Thyroid gland (tissue), 4 donors: ENCODE data around the gene TMEM125. TPM values are rescaled to one million over a fixed set of nuclear protein-coding genes. Genes with fewer than 3 reads are reported as not detected.
A peak's percentile ranks its signal among the peaks of the same experiment; 100 is the strongest.

Experiments
- DNase-seq, 2 donors: peaks; one replicate each; pipeline ENCODE4 v3.0.0-alpha.2; 2019
- H3K27ac ChIP-seq, 3 donors: fragments of 200-600 bp; sonication (generic); 1 replicate in 2 of 3; 2 replicates in 1 of 3; pipeline ENCODE4 v1.5.1; 2016 to 2019; ENCODE audit warnings: mild to moderate bottlenecking in 1 of 3, moderate library complexity in 1 of 3
- H3K27me3 ChIP-seq: fragments of 200-600 bp; sonication (generic); one replicate; pipeline ENCODE4 v1.5.1; 2019
- H3K36me3 ChIP-seq, 2 donors: fragments of 200-600 bp; sonication (generic); one replicate each; pipeline ENCODE4 v1.5.1; 2016 to 2019
- H3K4me1 ChIP-seq, 2 donors: fragments of 200-600 bp; sonication (generic); one replicate each; pipeline ENCODE4 v1.5.1; 2017 to 2019
- H3K4me3 ChIP-seq, 3 donors: fragments of 200-600 bp; sonication (generic); replicated peaks in 1 of 3; 1 replicate in 2 of 3; 2 replicates in 1 of 3; pipeline ENCODE4 v1.5.1; 2016; ENCODE audit warnings: mild to moderate bottlenecking in 1 of 3
- H3K9me3 ChIP-seq: fragments of 200-600 bp; sonication (generic); one replicate; pipeline ENCODE4 v1.5.1; 2017
- POLR2A ChIP-seq, 2 donors: fragments of 450-650 bp; IDR thresholded peaks; one replicate each; pipeline ENCODE4 v1.6.1; 2017; ENCODE audit warnings: antibody characterized with exemption in 2 of 2, mild to moderate bottlenecking in 2 of 2, moderate library complexity in 1 of 2
- WGBS, 2 donors: methylation state at CpG; one replicate each; pipeline ENCODE4 v1.1.5; 2017; 5-methylcytosine and 5-hydroxymethylcytosine counted together
- intact Hi-C: fragments of 100-400 bp; cut with DNase I; formaldehyde crosslinking; loops from one replicate; pipeline ENCODE4 v1.15.1; 2023
- total RNA-seq, 4 donors: library from RNA; depleted of rRNA; stranded (reverse); fragments of >200 nt; gene quantifications; one replicate each; pipeline ENCODE4 v1.2.3, GENCODE V29; 2016
- TF ChIP-seq, protein P1 (sequence below), 6 experiments: fragments of 200-600 bp in 3 of 6; fragments of 450-650 bp in 3 of 6; sonication (generic) in 3 of 6; IDR thresholded peaks; one replicate each; pipeline ENCODE4 v1.5.1; 2016 to 2019; ENCODE audit warnings: antibody characterized with exemption in 6 of 6, mild to moderate bottlenecking in 2 of 6, inconsistent platforms in 1 of 6, moderate library complexity in 1 of 6

Gene TMEM125
- total RNA-seq, 4 donors from 2014 or later, result 50.8 to 127 (median 89.8) TPM

- peak; percentile 89 to 90 for DNase-seq
- Histone ChIP-seq H3K4me3 (no peak overlapping the region), H3K4me1 (peaks cover 19 to 49% of the 10 kb centered on the region in 2 donors), H3K9me3 (no peaks in the 10 kb centered on the region), H3K27me3 (no peaks in the 10 kb centered on the region), H3K36me3 (no peaks in the 10 kb centered on the region), H3K27ac (peak overlapping the region; percentile 68 to 90 (median 69))
- intact Hi-C loops, result no loop called here
- 41 to 45% methylated on average over 8 of the region's 8 CpGs for WGBS, 2 donors
- TF ChIP-seq POLR2A (IDR thresholded peaks at IDR 0.05), result peak in 1 of 2 donors; percentile 33
- TF ChIP-seq, protein P1, sequence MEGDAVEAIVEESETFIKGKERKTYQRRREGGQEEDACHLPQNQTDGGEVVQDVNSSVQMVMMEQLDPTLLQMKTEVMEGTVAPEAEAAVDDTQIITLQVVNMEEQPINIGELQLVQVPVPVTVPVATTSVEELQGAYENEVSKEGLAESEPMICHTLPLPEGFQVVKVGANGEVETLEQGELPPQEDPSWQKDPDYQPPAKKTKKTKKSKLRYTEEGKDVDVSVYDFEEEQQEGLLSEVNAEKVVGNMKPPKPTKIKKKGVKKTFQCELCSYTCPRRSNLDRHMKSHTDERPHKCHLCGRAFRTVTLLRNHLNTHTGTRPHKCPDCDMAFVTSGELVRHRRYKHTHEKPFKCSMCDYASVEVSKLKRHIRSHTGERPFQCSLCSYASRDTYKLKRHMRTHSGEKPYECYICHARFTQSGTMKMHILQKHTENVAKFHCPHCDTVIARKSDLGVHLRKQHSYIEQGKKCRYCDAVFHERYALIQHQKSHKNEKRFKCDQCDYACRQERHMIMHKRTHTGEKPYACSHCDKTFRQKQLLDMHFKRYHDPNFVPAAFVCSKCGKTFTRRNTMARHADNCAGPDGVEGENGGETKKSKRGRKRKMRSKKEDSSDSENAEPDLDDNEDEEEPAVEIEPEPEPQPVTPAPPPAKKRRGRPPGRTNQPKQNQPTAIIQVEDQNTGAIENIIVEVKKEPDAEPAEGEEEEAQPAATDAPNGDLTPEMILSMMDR (IDR thresholded peaks at IDR 0.05), result no peak
Measured at GRCh38 chr1:43256675-43257570, 12.9 kb upstream of the TMEM125 start.

- Histone ChIP-seq H3K27ac (peak overlapping the region; percentile 64 to 69 (median 68)), H3K36me3 (no peaks in the 10 kb centered on the region), H3K4me1 (peaks cover 25 to 49% of the 10 kb centered on the region in 2 donors), H3K9me3 (no peaks in the 10 kb centered on the region), H3K27me3 (no peaks in the 10 kb centered on the region), H3K4me3 (no peak overlapping the region)
- no peak for TF ChIP-seq POLR2A (IDR thresholded peaks at IDR 0.05)
- TF ChIP-seq, protein P1 (IDR thresholded peaks at IDR 0.05), result no peak
- WGBS, 2 donors, result 43 to 44% methylated on average over 3 of the region's 3 CpGs
- DNase-seq, result no peak
- intact Hi-C loops, result no loop called here
Measured at GRCh38 chr1:43258370-43258769, 11.4 kb upstream of the TMEM125 start.

DNA sequence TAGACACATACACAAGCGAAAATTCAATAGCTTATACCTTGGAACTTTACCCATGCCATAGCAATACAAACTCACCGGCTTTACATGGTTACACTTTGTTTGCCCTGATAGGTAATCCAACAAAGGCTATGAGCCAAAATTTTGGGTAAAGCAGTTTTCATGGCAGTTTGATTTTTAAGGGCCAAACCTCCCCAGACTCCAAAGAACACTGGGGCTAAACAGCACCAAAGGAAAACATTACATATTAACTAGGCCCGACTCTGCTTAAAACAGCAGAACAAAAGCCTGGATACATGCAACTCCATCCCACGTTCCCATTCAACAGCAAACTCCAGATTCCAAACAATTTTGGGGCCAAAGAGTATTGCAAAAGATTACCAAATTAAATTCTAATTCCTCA, 4.4 kb upstream of the TMEM125 start:
- TF ChIP-seq POLR2A (IDR thresholded peaks at IDR 0.05), result peak in 1 of 2 donors; percentile 35
- TF ChIP-seq, protein P1 (IDR thresholded peaks at IDR 0.05), result no peak
- H3K9me3 ChIP-seq, result no peaks in the 10 kb centered on the region
- H3K27me3 ChIP-seq, result no peaks in the 10 kb centered on the region
- peaks cover 47 to 50% of the 10 kb centered on the region in 2 donors for H3K4me1 ChIP-seq
- no peaks in the 10 kb centered on the region for H3K36me3 ChIP-seq
- no peak overlapping the region for H3K4me3 ChIP-seq
- peak; percentile 39 for DNase-seq
- H3K27ac ChIP-seq, result peak overlapping the region; percentile 55 to 89 (median 78)
- 32 to 33% methylated on average over 4 of the region's 4 CpGs for WGBS, 2 donors
- intact Hi-C loops, result no loop called here

DNA sequence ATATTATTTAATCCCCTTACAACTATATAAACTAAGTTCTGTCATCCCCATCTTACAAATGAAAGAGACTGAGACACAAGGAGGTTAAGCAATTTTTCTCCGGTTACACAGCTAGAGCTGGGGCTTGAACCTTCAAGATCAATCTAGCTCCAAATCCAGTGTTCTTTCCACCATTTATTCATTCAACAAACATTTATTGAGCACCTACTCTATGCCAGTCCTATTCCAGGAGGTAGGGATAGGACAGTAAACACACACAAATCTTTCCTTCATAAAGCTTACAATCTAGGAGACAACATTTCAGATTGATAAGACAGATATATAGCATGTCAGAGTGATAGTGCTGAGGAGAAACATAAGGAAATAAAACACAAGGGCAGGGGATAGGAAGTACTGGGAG, 2.9 kb upstream of the TMEM125 start:
- WGBS, 2 donors, result 92 to 100% methylated on average over 1 of the region's 1 CpG
- TF ChIP-seq, protein P1 (IDR thresholded peaks at IDR 0.05), result no peak
- TF ChIP-seq POLR2A (IDR thresholded peaks at IDR 0.05), result no peak
- no peaks in the 10 kb centered on the region for H3K27me3 ChIP-seq
- intact Hi-C loops, result no loop called here
- no peak for DNase-seq
- peaks cover 53 to 54% of the 10 kb centered on the region in 2 donors for H3K4me1 ChIP-seq
- no peak overlapping the region for H3K4me3 ChIP-seq
- peak overlapping the region; percentile 55 to 89 (median 65) for H3K27ac ChIP-seq
- no peaks in the 10 kb centered on the region for H3K36me3 ChIP-seq
- H3K9me3 ChIP-seq, result no peaks in the 10 kb centered on the region

GRCh38 chr1:43267291-43267805, 2.4 kb upstream of the TMEM125 start:
- 78 to 79% methylated on average over 9 of the region's 9 CpGs for WGBS, 2 donors
- H3K27me3 ChIP-seq, result no peaks in the 10 kb centered on the region
- H3K4me1 ChIP-seq, result peaks cover 53 to 55% of the 10 kb centered on the region in 2 donors
- intact Hi-C loops, result no loop called here
- no peaks in the 10 kb centered on the region for H3K9me3 ChIP-seq
- H3K36me3 ChIP-seq, result no peaks in the 10 kb centered on the region
- peak; percentile 41 to 43 for DNase-seq
- no peak overlapping the region for H3K4me3 ChIP-seq
- peak overlapping the region; percentile 55 to 89 (median 65) for H3K27ac ChIP-seq
- TF ChIP-seq, protein P1 (IDR thresholded peaks at IDR 0.05), result no peak
- no peak for TF ChIP-seq POLR2A (IDR thresholded peaks at IDR 0.05)
